Gastroesophageal sphincter (tissue), 3 donors: ENCODE measurements around the gene KXD1.

Experiments used
- EP300 ChIP-seq: sonication (generic); formaldehyde crosslinking; IDR thresholded peaks from one replicate; pipeline ENCODE4 v1.6.1; 2017; ENCODE audit warnings: antibody characterized with exemption, mild to moderate bottlenecking
- POLR2A ChIP-seq, 2 donors: fragments of 450-650 bp; IDR thresholded peaks; one replicate each; pipeline ENCODE4 v1.6.1; 2017; ENCODE audit warnings: antibody characterized with exemption in 2 of 2, mild to moderate bottlenecking in 2 of 2, moderate library complexity in 1 of 2
- POLR2AphosphoS5 ChIP-seq: sonication (generic); formaldehyde crosslinking; IDR thresholded peaks from one replicate; pipeline ENCODE4 v1.6.1; 2017; ENCODE audit warnings: antibody characterized with exemption
- TF ChIP-seq, protein P1 (sequence below), 4 experiments: fragments of 200-600 bp in 2 of 4; fragments of 450-650 bp in 2 of 4; sonication (generic) in 1 of 4; IDR thresholded peaks; one replicate each; pipeline ENCODE4 v1.5.1; 2017 to 2019; ENCODE audit warnings: antibody characterized with exemption in 4 of 4, mild to moderate bottlenecking in 2 of 4, moderate library complexity in 2 of 4

DNA sequence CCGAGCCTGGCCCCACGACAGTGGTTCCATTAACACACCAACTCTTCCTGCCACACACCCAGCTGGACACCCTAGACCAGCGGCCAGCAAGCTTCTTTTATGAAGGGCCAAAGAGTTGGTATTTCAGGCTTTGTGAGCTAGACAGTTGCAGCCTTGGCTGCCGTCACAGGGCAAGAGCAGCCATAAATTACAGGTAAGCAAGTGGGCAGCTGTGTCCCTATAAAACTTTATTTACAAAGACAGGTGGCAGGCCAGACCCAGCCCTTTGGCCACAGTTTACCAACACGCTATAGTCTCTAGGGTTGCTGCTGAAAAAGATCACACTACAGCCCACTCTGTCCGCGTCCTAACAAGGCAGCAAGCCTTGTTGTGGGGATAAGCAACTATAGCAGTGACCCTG lies 49.1 kb upstream of the KXD1 start:
- TF ChIP-seq, protein P1, sequence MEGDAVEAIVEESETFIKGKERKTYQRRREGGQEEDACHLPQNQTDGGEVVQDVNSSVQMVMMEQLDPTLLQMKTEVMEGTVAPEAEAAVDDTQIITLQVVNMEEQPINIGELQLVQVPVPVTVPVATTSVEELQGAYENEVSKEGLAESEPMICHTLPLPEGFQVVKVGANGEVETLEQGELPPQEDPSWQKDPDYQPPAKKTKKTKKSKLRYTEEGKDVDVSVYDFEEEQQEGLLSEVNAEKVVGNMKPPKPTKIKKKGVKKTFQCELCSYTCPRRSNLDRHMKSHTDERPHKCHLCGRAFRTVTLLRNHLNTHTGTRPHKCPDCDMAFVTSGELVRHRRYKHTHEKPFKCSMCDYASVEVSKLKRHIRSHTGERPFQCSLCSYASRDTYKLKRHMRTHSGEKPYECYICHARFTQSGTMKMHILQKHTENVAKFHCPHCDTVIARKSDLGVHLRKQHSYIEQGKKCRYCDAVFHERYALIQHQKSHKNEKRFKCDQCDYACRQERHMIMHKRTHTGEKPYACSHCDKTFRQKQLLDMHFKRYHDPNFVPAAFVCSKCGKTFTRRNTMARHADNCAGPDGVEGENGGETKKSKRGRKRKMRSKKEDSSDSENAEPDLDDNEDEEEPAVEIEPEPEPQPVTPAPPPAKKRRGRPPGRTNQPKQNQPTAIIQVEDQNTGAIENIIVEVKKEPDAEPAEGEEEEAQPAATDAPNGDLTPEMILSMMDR (IDR thresholded peaks at IDR 0.05) = no peak
- TF ChIP-seq POLR2A (IDR thresholded peaks at IDR 0.05) (no peak), EP300 (no peak), POLR2AphosphoS5 (no peak)
